GM10847 (cell line): Measurements from ENCODE around the gene SYCN.

Experiments used
- POLR2A ChIP-seq: IDR thresholded peaks from 2 replicates; pipeline ENCODE4 v1.6.1; 2011; ENCODE audit not compliant: insufficient read length; ENCODE audit errors: extremely low read depth

Gene SYCN

GRCh38 chr19:39167461-39168257 is 36.4 kb downstream of the SYCN start:
- TF ChIP-seq POLR2A = no peak

GRCh38 chr19:39166571-39167391 is 37.3 kb downstream of the SYCN start:
- TF ChIP-seq POLR2A = no peak

DNA sequence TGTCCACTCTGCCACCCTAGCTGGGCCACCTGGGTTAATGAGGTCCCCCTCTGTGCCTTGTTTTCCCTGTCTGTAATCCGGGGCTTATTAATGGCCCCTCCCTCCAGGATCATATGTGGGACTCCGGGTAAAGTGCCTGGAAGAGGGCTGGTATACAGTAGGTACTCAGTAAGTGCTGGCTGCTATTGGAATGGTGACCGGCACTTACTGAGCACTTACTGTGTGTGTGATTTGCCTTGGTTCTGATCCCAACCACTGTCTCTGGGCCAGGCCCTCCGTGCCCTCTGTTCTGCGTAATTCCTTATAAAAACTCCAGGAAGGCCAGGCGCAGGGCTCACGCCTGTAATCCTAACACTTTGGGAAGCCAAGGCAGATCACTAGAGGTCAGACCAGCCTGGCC is 38.2 kb downstream of the SYCN start:
- TF ChIP-seq POLR2A = no peak

DNA sequence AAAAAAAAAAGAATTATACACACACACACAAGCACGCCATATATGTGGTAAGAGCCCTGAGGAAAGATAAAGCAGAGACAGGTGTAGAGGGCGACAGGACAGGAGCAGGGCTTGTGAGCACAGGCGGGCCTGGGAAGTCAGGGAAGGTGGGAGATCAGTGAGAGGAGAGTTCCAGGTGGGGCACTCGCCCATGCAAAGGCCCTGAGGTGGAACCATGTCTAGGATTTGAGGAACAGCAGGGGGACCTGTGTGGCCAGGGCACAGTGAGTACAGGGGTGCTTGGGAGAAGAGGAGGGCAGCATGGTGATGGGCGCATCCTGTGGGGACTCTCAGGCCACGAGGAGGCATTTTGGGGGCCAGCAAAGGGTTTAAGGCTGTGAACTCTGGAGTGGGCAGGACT is 39.8 kb downstream of the SYCN start:
- TF ChIP-seq POLR2A = no peak

DNA sequence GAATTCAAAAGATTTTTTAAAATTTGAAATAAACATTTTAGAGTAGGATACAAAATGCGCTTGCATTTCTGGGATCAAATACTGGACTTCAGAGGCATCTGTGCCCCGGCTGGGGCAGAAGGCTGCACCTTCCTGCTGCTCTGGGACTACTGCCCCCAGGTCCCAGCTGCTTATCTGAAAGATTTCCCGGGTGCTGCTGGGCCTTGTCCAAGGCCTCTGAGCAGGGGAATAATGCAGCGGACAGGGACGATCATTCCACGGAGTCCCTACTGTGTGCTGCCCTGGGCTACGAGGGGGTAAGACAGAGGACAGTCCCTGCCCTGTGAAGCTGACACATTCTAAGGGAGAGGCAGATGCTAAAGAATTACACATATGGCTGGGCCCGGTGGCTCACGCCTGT is 40.4 kb downstream of the SYCN start:
- TF ChIP-seq POLR2A = no peak

- no peak for TF ChIP-seq POLR2A
These were observed 41.5 kb downstream of the SYCN start for GRCh38 chr19:39162441-39163043.

DNA sequence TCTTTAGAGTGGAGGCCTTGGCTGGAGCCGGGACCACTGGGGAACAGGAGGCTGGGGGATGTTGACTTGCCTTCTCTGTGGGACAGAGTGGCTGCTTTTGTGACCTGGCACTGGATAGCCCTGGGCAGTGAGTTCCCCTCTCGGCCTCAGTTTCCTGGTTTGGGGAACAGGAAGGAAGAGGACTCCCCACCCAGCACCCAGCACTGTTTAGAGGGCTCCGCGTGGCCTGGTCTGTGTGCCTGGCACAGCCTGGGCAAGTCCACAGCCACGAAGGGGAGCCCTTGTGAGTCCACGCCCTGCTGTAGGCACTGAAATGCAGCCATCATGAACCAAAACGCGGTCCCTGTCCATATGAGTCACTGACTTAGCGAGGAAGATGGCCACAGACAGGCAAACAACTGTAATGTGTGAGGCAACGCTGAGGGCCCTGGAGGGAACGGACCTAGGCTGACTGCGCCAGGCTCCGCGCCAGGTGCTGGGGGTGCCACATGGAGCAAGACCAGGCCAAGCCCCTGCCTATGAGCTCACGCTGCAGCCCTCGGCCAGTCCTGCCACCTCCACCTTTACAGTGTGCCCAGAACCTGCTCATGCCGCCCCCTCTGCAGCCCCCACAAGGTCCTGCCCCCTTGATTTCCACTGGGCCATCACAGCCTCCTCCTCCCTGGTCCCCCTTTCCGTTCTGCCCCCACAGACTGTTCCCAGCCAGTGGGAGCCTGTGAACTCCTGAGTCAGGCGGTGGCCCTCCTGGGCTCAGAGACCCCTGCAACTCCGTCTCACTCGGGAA is 43.0 kb downstream of the SYCN start:
- no peak for TF ChIP-seq POLR2A

DNA sequence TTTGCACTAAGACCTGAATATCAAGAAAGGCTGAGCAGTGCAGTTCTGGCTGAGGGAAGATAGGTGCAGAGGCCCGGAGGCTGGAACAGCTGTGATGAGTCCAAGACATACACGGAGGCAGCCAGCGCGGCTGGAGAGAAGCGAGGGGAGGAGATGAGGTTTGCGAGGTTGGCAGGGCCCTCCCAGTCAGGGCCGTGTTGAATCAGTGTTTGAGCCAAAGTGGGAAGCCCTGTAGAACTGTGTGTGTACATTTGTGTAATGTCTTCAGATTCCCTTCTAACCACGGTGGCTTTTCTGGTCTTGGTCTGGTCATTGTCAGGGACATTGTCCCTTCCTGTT is 43.6 kb downstream of the SYCN start:
- no peak for TF ChIP-seq POLR2A

- no peak for TF ChIP-seq POLR2A
These were observed 45.3 kb downstream of the SYCN start for GRCh38 chr19:39158646-39159260.

DNA sequence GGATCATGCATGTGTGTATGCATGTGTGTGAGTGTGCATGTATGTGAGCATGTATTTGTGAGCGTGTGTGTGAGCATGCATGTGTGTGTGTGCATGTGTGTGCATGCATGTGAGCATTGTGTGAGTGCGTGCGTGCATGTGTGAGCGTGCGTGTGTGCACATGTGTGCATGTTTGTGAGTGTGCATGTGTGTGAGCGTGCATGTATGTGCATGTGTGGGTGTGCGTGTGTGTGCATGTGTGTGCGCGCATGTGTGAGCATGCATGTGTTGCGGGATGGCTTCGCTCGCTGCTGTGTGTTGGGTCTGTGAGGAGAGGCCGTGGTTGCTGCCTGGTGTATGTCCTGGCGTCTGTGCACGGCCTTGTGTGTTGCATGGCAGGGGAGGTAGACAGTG is 46.1 kb downstream of the SYCN start:
- no peak for TF ChIP-seq POLR2A

GRCh38 chr19:39157275-39157996 is 46.6 kb downstream of the SYCN start:
- no peak for TF ChIP-seq POLR2A

DNA sequence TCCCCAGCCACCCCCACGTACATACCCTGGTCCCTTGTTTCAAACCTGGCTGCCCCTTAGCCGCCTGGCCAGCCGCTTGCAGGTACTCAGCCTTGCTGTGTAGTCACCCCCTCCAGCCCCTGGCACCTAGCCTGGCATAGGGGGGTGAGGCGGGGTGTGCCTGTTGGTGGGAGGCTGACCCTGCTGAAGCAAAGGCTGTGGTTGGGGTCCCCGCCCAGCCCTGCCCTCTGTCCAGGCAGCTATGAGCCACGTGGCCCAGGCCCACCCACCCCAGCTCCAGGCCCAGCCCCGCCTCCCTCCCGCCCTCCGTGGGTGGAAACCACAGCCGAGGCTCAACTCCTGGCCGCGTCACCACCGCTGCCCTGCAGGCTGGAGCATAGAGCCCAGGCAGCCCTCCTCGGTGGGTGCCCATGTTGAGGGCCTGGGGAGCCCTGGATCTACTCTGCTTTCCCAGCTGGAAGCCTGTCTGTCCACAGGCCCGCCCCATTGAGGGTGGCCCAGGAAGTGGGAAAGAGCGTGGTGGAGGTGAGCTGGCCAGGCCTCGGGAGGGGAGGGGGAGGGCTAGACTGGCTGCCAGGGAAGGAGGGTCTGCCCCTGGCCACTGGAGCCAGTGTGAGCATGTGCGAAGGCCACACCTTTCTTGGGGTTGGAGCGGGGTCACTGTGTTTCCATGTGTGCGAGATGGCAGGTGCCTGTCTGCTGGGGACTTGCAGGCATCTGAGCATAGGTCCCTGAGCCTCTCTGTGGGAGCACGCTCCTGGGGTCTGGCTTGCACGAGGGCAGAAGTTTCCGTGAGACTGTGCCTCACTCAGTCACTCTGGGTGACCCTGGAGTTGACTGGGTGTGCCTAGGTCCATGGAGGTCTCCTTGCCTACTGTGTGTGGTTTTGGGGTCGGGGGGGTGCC is 47.5 kb downstream of the SYCN start:
- no peak for TF ChIP-seq POLR2A

GRCh38 chr19:39155741-39156140 is 48.3 kb downstream of the SYCN start:
- TF ChIP-seq POLR2A = no peak
